H1 (cell line): ENCODE measurements around the gene SPOCK1. TPM values are rescaled to one million over a fixed set of nuclear protein-coding genes. Genes with fewer than 3 reads are reported as not detected.
"Not testable (repeated sequence)": the region's sequence is repeated elsewhere in the genome, so short reads cannot be mapped to it uniquely, and the experiment has no call there.

ENCODE experiments used
- CTCF ChIA-PET: fragments of 300-600 bp; sonication (Branson Sonifier 250); formaldehyde crosslinking; loops from one replicate; lab custom pipeline; 2021; ENCODE audit not compliant: partially characterized antibody; lab: Charles Lee
- POLR2A ChIA-PET: fragments of 300-600 bp; sonication (Branson Sonifier 250); formaldehyde crosslinking; loops from one replicate; lab custom pipeline; 2021; ENCODE audit warnings: inconsistent platforms; ENCODE audit not compliant: partially characterized antibody; lab: Charles Lee
- DNase-seq, 2 experiments: peaks; one replicate each; pipeline versions ENCODE4 v3.0.0 to v3.0.0-alpha.2; 2010 to 2022; ENCODE audit warnings: low spot score in 2 of 2, low read depth in 1 of 2, mixed read lengths in 1 of 2
- FAIRE-seq: peaks from 2 replicates; lab custom pipeline; 2011; peaks lifted over from hg19 to GRCh38; lab: Jason Lieb, UNC
- H2AFZ ChIP-seq: 2 replicates; pipeline ENCODE4 v1.8.1; 2012; ENCODE audit warnings: low read length, inconsistent platforms
- H2AK5ac ChIP-seq: 2 replicates; pipeline ENCODE4 v1.6.1; 2013; ENCODE audit warnings: low read depth, low read length
- H2BK120ac ChIP-seq: replicated peaks from 2 replicates; pipeline ENCODE3; 2013; ENCODE audit warnings: low read depth, low read length, inconsistent platforms
- H2BK12ac ChIP-seq: 2 replicates; pipeline ENCODE4 v1.6.1; 2013; ENCODE audit warnings: low read depth, low read length
- H2BK15ac ChIP-seq: 2 replicates; pipeline ENCODE4 v1.6.1; 2013; ENCODE audit warnings: low read length
- H2BK20ac ChIP-seq: 2 replicates; pipeline ENCODE4 v1.6.1; 2013; ENCODE audit warnings: low read length
- H2BK5ac ChIP-seq: 2 replicates; pipeline ENCODE4 v1.6.1; 2013; ENCODE audit warnings: low read depth, low read length
- H3K14ac ChIP-seq: 2 replicates; pipeline ENCODE4 v1.6.1; 2013; ENCODE audit warnings: inconsistent platforms; ENCODE audit not compliant: insufficient read length
- H3K18ac ChIP-seq: 2 replicates; pipeline ENCODE4 v1.6.1; 2013; ENCODE audit warnings: low read length; ENCODE audit errors: extremely low read depth
- H3K23ac ChIP-seq: 2 replicates; pipeline ENCODE4 v1.6.1; 2013; ENCODE audit warnings: inconsistent platforms; ENCODE audit not compliant: insufficient read length
- H3K23me2 ChIP-seq: 2 replicates; pipeline ENCODE4 v1.6.1; 2013; ENCODE audit warnings: low read depth, low read length
- H3K27ac ChIP-seq: 2 replicates; pipeline ENCODE4 v1.6.1; 2011; ENCODE audit warnings: low read depth, low read length, inconsistent platforms
- H3K27me3 ChIP-seq, 4 experiments: replicated peaks in 1 of 4; 1 replicate in 1 of 4; 2 replicates in 3 of 4; pipeline versions ENCODE4 v1.6.1 to v1.8.1; 2011 to 2013; ENCODE audit warnings: low read length in 3 of 4, mild to moderate bottlenecking in 3 of 4, inconsistent platforms in 2 of 4, mixed read lengths in 2 of 4, moderate library complexity in 1 of 4; ENCODE audit not compliant: control insufficient read depth in 3 of 4, insufficient read depth in 3 of 4; ENCODE audit errors: extremely low read depth in 1 of 4
- H3K36me3 ChIP-seq, 4 experiments: 2 replicates each; pipeline versions ENCODE4 v1.6.1 to v1.8.1; 2011 to 2013; ENCODE audit warnings: mild to moderate bottlenecking in 4 of 4, low read length in 3 of 4, moderate library complexity in 2 of 4, control low read depth in 1 of 4, inconsistent platforms in 1 of 4; ENCODE audit not compliant: insufficient read depth in 4 of 4, control insufficient read depth in 2 of 4
- H3K4ac ChIP-seq: replicated peaks from 2 replicates; pipeline ENCODE3; 2013; ENCODE audit warnings: low read length, low read depth, mixed read lengths, inconsistent platforms; ENCODE audit not compliant: insufficient read length
- H3K4me1 ChIP-seq, 4 experiments: replicated peaks in 1 of 4; 1 replicate in 1 of 4; 2 replicates in 3 of 4; pipeline versions ENCODE4 v1.6.1 to v1.8.1; 2011 to 2013; ENCODE audit warnings: low read length in 3 of 4, inconsistent platforms in 2 of 4, mixed read lengths in 1 of 4; ENCODE audit not compliant: insufficient read depth in 4 of 4, control insufficient read depth in 3 of 4
- H3K4me2 ChIP-seq, 2 experiments: 2 replicates each; pipeline versions ENCODE4 v1.6.1 to v1.8.1; 2011 to 2013; ENCODE audit warnings: low read depth in 2 of 2, low read length in 2 of 2, control low read depth in 1 of 2, inconsistent platforms in 1 of 2, mild to moderate bottlenecking in 1 of 2; ENCODE audit not compliant: insufficient read depth in 1 of 2
- H3K4me3 ChIP-seq, 4 experiments: fragments of 200-600, 300-600 bp in 1 of 4; sonication (generic), shearing (Covaris generic), sonication (Bioruptor Twin) in 1 of 4; 2 replicates each; pipeline versions ENCODE4 v1.5.1 to v1.8.1; 2011 to 2016; ENCODE audit warnings: low read length in 4 of 4, low read depth in 3 of 4, control low read depth in 2 of 4, inconsistent platforms in 2 of 4, mild to moderate bottlenecking in 2 of 4, mixed read lengths in 1 of 4, moderate library complexity in 1 of 4; ENCODE audit not compliant: insufficient read depth in 2 of 4; ENCODE audit errors: extremely low read depth in 1 of 4
- H3K56ac ChIP-seq: replicated peaks from 2 replicates; pipeline ENCODE3; 2013; ENCODE audit warnings: low read depth, mild to moderate bottlenecking, mixed read lengths, low read length, inconsistent platforms; ENCODE audit not compliant: insufficient read length
- H3K79me1 ChIP-seq: 2 replicates; pipeline ENCODE4 v1.6.1; 2013; ENCODE audit warnings: low read depth, low read length, control low read depth
- H3K79me2 ChIP-seq, 2 experiments: 2 replicates each; pipeline versions ENCODE4 v1.6.1 to v1.8.1; 2012 to 2013; ENCODE audit warnings: low read length in 2 of 2, mild to moderate bottlenecking in 2 of 2, inconsistent platforms in 1 of 2; ENCODE audit not compliant: insufficient read depth in 2 of 2, control insufficient read depth in 1 of 2
- H3K9ac ChIP-seq, 4 experiments: replicated peaks in 1 of 4; 1 replicate in 1 of 4; 2 replicates in 3 of 4; pipeline versions ENCODE4 v1.6.1 to v1.8.1; 2011 to 2013; ENCODE audit warnings: low read depth in 3 of 4, low read length in 3 of 4, control low read depth in 2 of 4, mild to moderate bottlenecking in 2 of 4, moderate library complexity in 2 of 4, inconsistent platforms in 1 of 4; ENCODE audit errors: extremely low read depth in 1 of 4
- H3K9me3 ChIP-seq, 2 experiments: 2 replicates each; pipeline versions ENCODE4 v1.6.1 to v1.8.1; 2012 to 2013; ENCODE audit warnings: mild to moderate bottlenecking in 2 of 2, moderate library complexity in 2 of 2, control low read depth in 1 of 2, inconsistent platforms in 1 of 2, low read depth in 1 of 2, low read length in 1 of 2, mixed read lengths in 1 of 2; ENCODE audit not compliant: insufficient read depth in 2 of 2
- H4K20me1 ChIP-seq, 2 experiments: replicated peaks in 1 of 2; 2 replicates each; pipeline versions ENCODE3 to v1.8.1; 2011 to 2013; ENCODE audit warnings: inconsistent platforms in 2 of 2, low read length in 2 of 2, mild to moderate bottlenecking in 1 of 2; ENCODE audit not compliant: insufficient read depth in 2 of 2, control insufficient read depth in 1 of 2
- H4K5ac ChIP-seq: 2 replicates; pipeline ENCODE4 v1.6.1; 2013; ENCODE audit warnings: low read length, low read depth, mixed read lengths, inconsistent platforms; ENCODE audit not compliant: insufficient read length
- H4K8ac ChIP-seq: 2 replicates; pipeline ENCODE4 v1.8.0; 2013; ENCODE audit warnings: mild to moderate bottlenecking, moderate library complexity, low read length, inconsistent platforms; ENCODE audit not compliant: insufficient read depth; ENCODE audit errors: extremely low read depth
- H4K91ac ChIP-seq: replicated peaks from 2 replicates; pipeline ENCODE3; 2013; ENCODE audit warnings: low read length, mixed read lengths, inconsistent platforms; ENCODE audit not compliant: insufficient read length
- EP300 ChIP-seq, 2 experiments: IDR thresholded peaks; 1 replicate in 1 of 2; 2 replicates in 1 of 2; pipeline ENCODE4 v1.6.1; 2011 to 2012; ENCODE audit warnings: low read depth in 2 of 2, low read length in 2 of 2, mild to moderate bottlenecking in 2 of 2, borderline replicate concordance in 1 of 2, inconsistent platforms in 1 of 2, moderate library complexity in 1 of 2
- KDM4A ChIP-seq: IDR thresholded peaks from one replicate; pipeline ENCODE4 v1.7.1; 2012; ENCODE audit warnings: low read depth, mild to moderate bottlenecking, moderate library complexity, low read length, inconsistent platforms; ENCODE audit not compliant: severe bottlenecking
- KDM5A ChIP-seq: fragments of 200-600 bp; IDR thresholded peaks from 2 replicates; pipeline ENCODE4 v1.7.1; 2012; ENCODE audit warnings: mild to moderate bottlenecking, low read length, inconsistent platforms, mixed read lengths
- RAD21 ChIP-seq, 2 experiments: IDR thresholded peaks in 1 of 2; conservative IDR thresholded peaks in 1 of 2; 2 replicates each; pipeline ENCODE4 v1.6.1; 2011; ENCODE audit warnings: low read depth in 2 of 2, low read length in 2 of 2, improper control_type of control experiment in 1 of 2, inconsistent platforms in 1 of 2, mild to moderate bottlenecking in 1 of 2, moderate library complexity in 1 of 2
- whole genome bisulfite sequencing, 2 experiments: shearing (Covaris generic) in 1 of 2; methylation state at CpG; one replicate each; pipeline versions ENCODE4 v1.1.6 to v1.1.7; 2013 to 2015; ENCODE audit warnings: low lambda C conversion rate in 2 of 2, mixed read lengths in 2 of 2, inconsistent platforms in 1 of 2, low coverage in 1 of 2, missing lambda C conversion rate in 1 of 2; ENCODE audit not compliant: insufficient replicate concordance in 2 of 2, insufficient coverage in 1 of 2, insufficient read length in 1 of 2; ENCODE audit errors: extremely low coverage in 1 of 2, missing lambda C conversion rate in 1 of 2; 5-methylcytosine and 5-hydroxymethylcytosine counted together
- polyA plus RNA-seq, 7 experiments: library from polyadenylated mRNA; depleted of rRNA in 3 of 7; stranded (reverse) in 5 of 7; unstranded in 2 of 7; fragments of >200 nt in 5 of 7; fragments of 200-250 nt in 2 of 7; gene quantifications; 1 replicate in 5 of 7; 2 replicates in 1 of 7; 4 replicates in 1 of 7; pipeline versions ENCODE4 v1.2.1 to v1.2.3, GENCODE V29; 2011 to 2013; ENCODE audit warnings: missing spikeins in 2 of 7, mixed read lengths in 2 of 7
- total RNA-seq: library from RNA; stranded (reverse); fragmentation: NEBNext Ultra II Directional; extraction: Animal tissue kit (Norgen Biotek cat#: 25700); gene quantifications from 2 replicates; pipeline ENCODE4 v1.2.1, GENCODE V29; 2021

The SPOCK1 gene
- total and polyA plus RNA-seq, 2 of the 8 experiments (the other 6 are each of a cell fraction or from before 2014, with no cell fraction given), result 6.9 to 18.1 TPM

GRCh38 chr5:137260820-137261695 is 238.1 kb downstream of the SPOCK1 start (continued):
- TF ChIP-seq EP300 (IDR thresholded peaks at IDR 0.05; ENCODE audit: borderline replicate concordance in 1 of 2, low read depth in 2 of 2, low read length in 2 of 2) (no peak), KDM5A (no peak), KDM4A (no peak), RAD21 (IDR thresholded peaks at IDR 0.05 in 1 of 2, conservative IDR thresholded peaks at IDR 0.05 in 1 of 2; ENCODE audit: low read depth in 2 of 2, low read length in 2 of 2) (no peak)

GRCh38 chr5:137259115-137259514 is 240.0 kb downstream of the SPOCK1 start:
- H3K23ac ChIP-seq, H2BK5ac ChIP-seq, H3K4ac ChIP-seq, H3K14ac ChIP-seq, H3K56ac ChIP-seq, H3K79me1 ChIP-seq, H3K9ac ChIP-seq, H3K36me3 ChIP-seq, H3K4me1 ChIP-seq, POLR2A ChIA-PET, H2AK5ac ChIP-seq, DNase-seq, H2AFZ ChIP-seq, H3K18ac ChIP-seq, H3K27ac ChIP-seq, H3K4me2 ChIP-seq, H2BK15ac ChIP-seq, CTCF ChIA-PET, H4K5ac ChIP-seq, H3K23me2 ChIP-seq, H4K20me1 ChIP-seq, H4K8ac ChIP-seq, H4K91ac ChIP-seq, H2BK20ac ChIP-seq, H3K4me3 ChIP-seq, H3K9me3 ChIP-seq, H2BK12ac ChIP-seq, H3K27me3 ChIP-seq, FAIRE-seq, H2BK120ac ChIP-seq, H3K79me2 ChIP-seq: not testable (repeated sequence)
- WGBS, 2 experiments, result 94% methylated on average over 2 of the region's 2 CpGs; no CpG with 5 or more reads in 1 of the 2 experiments
